HG03378 (cell line): ENCODE data around the gene MGAT1.
A peak's percentile ranks its signal among the peaks of the same experiment; 100 is the strongest.
"Not testable (repeated sequence)": the region's sequence is repeated elsewhere in the genome, so short reads cannot be mapped to it uniquely, and the experiment has no call there.

Experiments used
- ATAC-seq: cut with Tn5 transposase; IDR thresholded peaks from one replicate; pipeline ENCODE4 v1.9.1; 2021; ENCODE audit warnings: mild to moderate bottlenecking, moderate library complexity; ENCODE audit not compliant: unreplicated experiment

MGAT1 gene

DNA sequence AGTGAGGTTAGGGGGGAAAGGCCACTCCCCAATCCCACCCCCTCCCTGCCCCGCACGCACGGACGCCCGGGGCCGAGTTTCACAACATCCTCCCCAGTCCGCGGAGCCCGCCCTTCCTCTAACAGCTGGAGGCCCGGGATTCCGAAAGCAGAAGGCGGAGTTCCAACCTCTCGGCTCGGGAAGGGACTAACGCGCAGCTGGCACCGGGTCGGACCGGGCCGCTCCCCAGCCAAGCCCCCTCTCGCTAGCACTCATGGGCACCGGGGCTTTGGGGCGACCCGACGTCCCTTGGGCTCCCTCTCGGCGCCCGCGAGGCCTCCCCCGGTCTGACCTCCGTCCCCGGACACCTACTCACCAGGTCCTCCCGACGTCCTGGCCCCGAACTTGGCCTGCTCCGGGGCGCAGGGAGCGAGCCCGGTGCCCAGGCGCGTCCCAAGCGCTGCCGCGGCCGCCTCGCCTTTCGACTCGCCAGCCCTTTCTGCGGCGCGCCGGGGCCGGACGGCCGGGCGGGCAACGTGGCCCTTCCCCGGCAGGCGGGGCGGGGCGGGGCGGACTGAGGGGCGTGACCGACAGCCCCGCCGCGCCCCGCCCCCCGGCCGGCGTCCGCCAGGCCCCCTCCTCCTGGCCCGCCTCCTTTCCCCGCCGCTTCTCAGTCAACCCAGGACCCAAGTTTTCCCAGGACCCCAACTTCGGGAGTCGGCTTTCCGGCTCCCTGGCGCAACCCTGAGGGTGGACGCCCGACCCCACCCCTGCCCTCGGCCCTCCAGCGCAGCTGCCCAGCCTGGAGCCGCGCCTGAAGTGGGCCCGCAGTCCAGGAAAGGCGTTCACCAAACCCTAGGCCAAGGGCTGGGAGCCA lies at the start of gene MGAT1:
Gene MGAT1, minus strand, starts transcription at position 482 of the 856 bp plus-strand sequence. CDS start 9,835 bp downstream, outside the sequence.
- ATAC-seq = no peak

DNA sequence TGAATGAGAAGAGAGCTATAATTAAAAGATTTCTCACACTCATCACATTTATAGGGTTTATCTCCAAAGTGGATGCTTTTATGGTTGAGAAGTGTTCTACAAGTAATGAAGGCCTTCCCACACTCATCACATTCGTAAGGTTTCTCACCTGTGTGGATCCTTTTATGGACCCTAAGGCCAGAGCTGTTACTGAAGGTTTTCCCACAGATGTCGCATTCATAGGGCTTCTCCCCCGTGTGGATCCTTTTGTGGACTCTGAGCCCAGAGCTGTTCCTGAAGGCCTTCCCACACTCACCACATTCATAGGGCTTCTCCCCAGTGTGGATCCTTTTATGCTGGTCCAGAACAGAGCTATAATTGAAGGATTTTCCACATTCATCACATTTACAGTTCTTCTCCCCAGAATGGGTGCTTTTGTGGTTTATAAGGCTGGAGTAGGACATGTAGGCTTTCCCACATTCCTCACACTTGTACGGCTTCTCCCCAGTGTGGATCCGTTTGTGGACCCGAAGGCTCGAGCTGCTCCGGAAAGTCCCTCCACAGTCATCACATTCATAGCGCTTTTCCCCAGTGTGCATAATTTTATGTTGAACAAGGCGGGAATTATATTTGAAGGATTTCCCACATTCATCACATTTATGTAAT lies 48.0 kb upstream of the MGAT1 start:
- no peak for ATAC-seq

DNA sequence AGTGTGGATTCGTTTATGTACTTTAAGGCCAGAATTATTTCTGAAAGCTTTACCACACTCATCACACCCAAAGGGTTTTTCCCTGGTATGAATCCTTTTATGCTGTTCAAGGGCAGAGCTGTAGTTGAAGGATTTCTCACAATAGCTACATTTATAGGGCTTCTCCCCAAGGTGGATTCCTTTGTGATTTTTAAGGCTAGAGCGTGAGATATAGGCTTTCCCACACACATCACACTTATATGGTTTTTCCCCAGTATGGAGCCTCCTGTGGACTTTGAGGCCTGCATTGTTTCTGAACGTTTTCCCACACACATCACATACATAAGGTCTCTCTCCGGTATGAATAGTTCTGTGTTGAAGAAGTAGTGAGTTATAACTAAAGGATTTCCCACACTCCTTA lies 47.2 kb upstream of the MGAT1 start:
- ATAC-seq = no peak

DNA sequence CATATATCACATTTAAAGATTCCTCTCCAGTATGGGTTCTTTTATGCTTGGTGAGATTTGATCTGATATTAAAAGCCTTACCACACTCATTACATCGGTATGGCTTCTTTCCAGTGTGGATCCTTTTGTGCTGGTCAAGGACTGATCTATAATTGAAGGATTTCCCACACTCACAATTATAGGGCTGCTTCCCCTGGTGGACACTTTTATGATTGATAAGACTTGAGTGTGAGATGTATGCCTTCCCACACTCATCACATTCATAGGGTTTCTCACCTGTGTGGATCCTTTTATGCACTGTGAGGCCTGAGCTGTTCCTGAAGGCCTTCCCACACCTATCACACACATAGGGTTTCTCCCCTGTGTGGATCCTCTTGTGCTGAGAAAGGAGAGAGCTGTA lies 46.3 kb upstream of the MGAT1 start:
- ATAC-seq = no peak

DNA sequence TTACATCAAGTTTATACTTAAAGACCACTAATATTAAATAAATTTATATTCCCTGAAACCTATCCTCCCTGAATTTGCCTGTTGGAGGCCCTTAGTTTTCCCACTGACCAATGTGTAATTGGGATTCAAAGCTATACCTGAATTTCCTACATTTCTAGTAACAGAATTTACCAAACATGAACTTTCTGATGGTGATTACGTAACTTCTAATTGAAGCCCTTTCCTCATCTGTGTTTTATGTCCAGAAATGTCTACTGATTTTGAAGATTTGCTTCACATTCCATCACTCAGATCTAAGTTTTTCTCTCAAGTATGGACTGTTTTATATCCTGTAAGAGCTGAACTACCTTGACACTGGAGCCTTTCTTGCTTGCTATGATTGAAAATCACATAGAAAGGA lies 45.7 kb upstream of the MGAT1 start:
- no peak for ATAC-seq

DNA sequence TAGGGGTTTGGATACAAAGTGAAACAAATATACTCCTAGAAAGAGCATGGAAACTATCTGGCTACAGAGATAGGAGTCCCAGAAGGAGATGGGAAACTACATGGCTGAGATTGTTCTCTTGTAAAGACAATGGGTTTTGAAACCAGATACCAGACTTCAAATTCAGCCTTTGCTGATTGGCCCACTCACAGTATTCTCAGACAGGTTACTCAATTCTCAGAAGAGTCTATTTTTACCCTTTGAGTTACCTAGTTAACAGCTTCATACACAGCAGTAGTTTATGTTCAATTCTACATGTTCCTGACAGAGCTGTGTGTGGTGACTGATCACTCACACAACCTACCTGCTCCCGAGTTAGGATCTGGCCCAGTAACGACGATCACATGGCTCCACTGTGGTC lies 44.4 kb upstream of the MGAT1 start:
- no peak for ATAC-seq

DNA sequence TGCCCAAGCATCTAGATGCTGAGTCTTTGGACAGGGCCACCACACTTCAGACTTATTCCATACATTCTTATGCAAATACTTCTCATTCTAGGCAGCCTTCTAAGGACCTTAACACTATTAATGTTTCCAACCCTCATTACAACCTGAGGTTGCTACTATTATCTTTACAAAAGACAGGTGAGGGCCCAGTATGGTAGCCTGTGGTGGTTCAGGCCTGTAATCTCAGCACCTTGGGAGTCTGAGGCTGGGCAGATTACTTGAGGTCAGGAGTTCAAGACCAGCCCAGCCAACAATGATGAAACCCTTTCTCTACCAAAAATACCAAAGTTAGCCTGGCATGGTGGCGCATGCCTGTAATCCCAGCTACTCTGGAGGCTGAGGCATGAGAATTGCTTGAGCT lies 42.3 kb upstream of the MGAT1 start:
- no peak for ATAC-seq

DNA sequence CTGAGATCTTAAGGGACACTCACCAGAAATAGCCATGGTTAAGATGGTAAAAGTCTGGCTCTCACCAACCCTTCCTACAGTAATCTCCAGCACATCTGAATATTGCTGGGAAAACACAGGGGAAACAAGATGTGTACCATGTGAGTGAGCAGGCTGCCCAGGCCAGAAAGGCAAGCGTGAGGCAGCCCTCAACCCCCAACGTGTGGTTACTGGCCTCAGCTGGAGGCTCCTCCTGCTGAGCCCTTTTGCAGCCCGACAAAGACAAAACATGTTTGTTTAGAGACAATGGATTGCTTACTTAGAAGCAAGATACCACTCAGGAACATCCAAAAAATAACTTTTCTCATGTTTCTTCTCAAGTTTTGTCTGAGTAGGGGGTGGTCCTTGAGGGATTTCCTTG lies 41.8 kb upstream of the MGAT1 start:
- ATAC-seq = no peak

DNA sequence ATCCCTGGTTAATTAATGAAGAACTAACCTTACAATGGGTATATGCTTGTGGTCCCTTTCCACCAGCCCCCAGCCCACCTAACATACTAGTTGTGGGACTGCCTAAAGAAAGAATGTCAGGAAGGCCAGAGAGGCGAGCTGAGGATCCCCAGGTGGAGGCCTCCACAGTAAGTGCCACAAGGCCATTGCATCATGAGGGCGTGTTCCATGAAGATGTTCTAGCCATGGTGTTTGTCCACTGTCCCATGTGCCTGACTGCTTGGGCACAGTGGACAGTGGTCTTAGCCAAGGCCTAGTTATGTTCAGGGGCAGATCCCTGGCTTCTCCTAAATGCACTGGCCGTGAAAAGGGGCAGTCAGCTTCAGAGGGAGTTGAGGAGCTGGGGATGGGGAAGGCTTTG lies 37.3 kb upstream of the MGAT1 start:
- no peak for ATAC-seq

DNA sequence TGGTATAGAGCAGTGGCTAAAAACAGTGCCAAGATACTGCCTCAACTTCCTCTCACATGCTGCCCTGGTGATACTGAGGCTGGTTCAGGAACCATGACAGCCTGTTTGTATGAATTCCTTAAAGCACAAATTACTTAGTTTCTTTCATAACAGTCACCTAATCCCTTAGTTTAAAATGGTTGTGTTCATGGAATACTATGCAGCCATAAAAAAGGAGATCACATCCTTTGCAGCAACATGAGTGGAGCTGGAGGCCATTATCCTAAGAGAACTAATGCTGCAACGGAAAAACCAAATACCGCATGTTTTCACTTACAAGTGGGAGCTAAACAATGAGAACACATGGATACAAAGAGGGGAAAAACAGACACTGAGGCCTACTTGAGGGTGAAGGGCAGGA lies 36.6 kb upstream of the MGAT1 start:
- ATAC-seq = no peak

DNA sequence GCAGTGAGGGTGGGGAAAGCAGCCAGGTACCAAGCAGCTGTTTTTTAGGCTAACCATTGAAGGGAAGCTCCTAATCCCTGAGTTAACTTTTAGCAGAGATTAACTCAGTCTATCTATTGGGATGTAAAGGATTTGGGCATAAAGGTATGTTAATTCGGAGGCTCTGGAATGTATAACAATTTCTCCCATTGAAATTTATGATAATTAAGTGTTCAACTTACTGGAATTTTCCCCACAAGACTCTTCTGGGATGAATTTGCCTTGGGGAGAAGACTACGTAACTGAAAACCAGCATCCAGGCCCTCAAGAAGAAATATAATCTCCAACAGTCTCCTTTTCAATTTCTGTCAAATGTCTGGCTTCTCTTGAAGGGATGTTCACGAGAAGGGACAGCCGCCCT lies 34.9 kb upstream of the MGAT1 start:
- no peak for ATAC-seq

DNA sequence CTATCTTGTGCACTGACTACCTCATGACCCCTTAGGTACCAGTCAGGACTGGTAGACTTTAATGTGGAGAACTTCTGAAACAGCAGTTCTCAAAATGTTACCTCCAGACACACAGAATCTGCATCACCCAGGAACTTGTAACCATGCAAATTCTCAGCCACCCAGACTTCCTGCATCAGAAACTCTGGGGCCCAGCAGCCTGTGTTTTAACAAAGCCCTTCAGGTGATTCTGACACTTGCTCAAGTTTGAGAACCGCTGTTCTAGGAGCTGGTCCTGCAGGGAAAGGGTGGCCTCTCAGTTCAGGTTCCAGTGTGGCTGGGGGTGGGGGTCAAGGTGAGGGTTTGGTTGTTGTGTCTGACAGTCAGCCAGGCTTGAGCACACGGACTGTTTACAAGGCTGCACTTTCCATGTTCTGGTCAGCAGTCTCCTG lies 30.0 kb upstream of the MGAT1 start:
- peak; percentile 55 for ATAC-seq

DNA sequence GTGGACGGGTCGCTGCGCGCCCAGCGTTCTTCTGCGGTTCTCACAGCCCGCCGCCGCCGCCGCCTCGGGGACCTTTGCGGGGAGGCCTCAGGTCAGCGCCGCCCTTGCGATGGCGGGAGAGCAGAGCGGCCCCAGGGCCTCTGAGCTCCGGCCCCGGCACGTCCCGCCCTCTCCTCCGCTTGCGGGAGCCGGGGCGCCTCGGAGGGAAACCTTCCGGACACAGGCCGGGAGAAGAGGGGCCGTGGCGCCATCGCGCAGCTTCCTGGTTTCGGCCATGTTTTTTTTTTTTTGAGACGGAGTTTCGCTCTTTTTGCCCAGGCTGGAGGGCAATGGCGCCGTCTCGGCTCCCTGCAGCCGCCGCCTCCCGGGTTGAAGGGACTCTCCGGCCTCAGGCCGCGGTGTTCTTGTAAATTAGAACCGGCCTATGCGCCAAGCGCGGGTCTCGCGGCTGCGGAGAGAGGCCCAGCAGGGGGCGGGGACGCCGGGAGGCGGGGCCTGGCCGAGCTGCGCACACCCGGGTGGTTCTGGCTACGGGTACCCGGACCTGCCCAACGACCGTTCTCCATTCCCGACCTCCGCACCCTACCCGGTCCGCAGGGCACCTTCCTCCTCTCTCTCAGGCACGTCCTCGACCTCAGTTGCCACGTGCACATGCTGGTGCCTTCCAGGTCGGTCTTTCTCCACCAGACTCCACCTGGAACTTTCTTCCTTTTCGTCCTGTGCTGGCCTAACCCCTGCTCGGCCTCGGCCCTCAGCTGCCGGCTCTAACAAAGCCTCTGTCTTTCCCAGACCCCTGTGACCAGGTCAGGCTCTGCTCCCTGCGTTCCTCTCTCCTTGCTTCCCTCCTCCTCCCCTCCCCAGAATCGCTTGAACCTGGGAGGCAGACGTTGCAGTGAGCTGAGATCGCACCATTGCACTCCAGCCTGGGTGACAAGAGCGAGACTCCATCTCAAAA lies 28.8 kb upstream of the MGAT1 start:
- peak; percentile 69 for ATAC-seq

DNA sequence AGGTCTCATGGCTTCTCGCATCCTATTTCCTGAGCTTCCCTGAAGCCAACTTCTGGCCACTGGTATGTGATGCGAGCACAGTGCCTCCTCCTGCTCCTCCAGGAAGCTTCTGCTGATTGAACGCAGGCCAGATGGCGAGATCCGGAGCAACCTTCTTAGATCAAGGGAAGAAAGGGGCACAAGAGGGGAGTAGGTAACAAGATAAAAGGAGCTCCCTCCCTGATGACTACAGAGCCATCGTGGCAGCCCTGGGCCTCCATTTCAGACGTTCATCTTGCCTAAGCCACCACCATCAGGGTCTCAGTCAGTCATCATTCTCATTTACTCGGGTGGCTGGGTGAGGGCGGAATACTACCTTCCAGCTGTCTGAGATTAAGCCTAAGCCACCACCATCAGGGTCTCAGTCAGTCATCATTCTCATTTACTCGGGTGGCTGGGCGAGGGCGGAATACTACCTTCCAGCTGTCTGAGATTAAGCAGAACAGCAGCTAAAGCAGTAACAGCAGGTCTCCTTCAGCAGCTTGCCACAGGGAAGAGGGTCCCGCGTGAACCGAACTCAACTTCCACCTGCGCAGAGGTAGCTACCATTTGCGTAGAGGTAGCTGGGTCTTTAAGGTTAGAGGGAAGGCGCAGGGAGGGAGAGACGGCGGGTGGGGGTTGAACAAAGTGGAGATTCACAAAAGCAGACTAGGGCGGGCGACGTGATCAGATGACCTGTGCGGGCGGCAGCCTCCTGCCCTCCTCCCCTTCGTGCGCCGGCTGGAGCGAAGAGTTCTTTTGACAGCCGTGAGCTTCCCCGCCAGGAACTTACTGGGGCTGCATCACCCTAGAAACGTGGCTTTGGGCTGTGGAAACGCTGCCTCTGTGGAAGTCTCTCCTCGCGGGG lies 27.9 kb upstream of the MGAT1 start:
- peak; percentile 24 for ATAC-seq

DNA sequence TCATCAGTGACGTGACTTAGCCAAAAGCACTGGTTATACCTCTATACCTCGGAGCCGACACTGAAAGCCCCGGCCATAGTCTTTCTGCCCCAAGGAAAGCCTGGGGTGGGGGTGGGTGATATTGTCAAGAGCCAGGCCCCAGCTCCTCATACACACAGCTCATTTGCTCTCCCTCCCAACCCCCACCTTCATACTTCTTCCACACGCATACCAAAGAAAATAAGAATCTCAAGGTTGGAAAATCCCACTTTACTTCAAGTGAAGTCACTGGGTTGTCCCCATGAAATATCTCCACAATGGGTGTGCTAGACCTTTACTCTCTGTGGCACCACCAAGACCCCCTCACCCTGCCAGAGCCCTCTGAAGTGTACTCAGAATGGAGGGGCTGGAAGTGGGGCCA lies 27.1 kb upstream of the MGAT1 start:
- ATAC-seq = no peak

DNA sequence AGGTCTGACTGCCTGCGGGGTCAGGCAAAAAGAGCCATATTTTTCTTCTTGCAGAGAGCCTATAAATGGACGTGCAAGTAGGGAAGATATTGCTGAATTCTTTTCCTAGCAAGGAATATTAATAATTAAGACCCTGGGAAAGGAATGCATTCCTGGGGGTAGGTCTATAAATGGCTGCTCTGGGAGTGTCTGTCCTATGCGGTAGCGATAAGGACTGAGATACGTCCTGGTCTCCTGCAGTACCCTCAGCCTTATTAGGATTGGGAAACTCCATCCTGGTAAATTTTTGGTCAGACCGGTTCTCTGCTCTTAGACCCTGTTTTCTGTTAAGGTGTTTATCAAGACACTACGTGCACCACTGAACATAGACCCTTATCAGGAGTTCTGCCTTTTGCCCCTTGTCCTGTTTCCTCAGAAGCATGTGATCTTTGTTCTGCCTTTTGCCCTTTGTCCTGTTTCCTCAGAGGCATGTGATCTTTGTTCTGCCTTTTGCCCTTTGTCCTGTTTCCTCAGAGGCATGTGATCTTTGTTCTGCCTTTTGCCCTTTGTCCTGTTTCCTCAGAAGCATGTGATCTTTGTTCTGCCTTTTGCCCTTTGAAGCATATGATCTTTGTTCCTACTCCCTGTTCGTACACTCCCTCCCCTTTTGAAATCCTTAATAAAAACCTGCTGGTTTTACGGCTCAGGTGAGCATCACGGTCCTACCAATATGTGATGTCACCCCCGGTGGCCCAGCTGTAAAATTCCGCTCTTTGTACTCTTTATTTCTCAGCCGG lies 26.3 kb upstream of the MGAT1 start:
- ATAC-seq = not testable (repeated sequence)

DNA sequence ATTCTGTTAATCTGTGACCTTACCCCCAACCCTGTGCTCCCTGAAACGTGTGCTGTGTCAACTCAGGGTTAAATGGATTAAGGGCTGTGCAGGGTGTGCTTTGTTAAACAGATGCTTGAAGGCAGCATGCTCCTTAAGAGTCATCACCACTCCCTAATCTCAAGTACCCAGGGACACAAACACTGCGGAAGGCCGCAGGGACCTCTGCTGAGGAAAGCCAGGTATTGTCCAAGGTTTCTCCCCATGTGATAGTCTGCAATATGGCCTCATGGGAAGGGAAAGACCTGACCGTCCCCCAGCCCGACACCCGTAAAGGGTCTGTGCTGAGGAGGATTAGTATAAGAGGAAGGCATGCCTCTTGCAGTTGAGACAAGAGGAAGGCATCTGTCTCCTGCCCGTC lies 24.8 kb upstream of the MGAT1 start:
- not testable (repeated sequence) for ATAC-seq

DNA sequence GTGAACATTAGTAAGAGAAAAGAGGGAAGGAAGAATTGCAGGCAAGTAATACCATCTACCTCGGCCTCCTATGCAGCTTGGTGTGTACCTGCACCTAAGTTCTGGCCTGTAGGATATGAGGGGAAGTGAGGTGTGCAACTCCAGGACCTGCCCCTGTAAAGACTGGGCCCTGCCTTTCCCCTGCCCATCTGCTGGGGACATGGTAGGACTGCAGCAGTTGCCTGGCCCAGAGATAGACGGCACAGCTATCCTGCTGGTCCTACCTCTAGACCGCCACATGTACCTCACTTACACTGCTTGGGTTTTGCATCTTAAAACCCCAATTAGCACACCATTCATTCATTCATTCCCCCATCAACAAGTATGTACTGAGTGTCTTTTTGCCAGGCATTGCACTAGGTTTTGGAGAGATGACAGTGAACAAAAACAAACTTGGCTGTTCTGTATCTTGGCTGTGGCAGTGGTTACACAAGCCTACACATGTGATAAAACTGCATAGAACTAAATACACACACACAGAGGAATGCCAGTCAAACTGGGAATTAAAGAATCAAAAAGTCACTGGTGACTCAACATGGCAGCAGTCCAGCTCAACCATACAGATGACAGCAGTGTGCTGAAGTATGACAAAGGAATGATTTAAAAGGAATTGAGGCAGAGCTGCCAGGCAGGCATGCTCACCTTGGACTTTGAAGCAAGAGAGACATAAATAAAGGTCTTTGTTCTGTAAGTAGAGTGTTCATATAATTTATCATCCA lies 23.3 kb upstream of the MGAT1 start:
- ATAC-seq = no peak
